ENCODE measurements around the gene LYPD6. TPM values are rescaled to one million over a fixed set of nuclear protein-coding genes. Genes with fewer than 3 reads are reported as not detected.

LYPD6 gene
- total RNA-seq, 4 donors from 2014 or later = 0.57 to 1.2 (median 0.80) TPM

GRCh38 chr2:149468636-149469035, 138.2 kb downstream of the LYPD6 start:
- TF ChIP-seq POLR2A (IDR thresholded peaks at IDR 0.05) (no peak), CTCF (IDR thresholded peaks at IDR 0.05) (no peak)
- Histone ChIP-seq H3K9me3 (no peaks in the 10 kb centered on the region), H3K4me3 (no peak overlapping the region), H3K27ac (no peak overlapping the region), H3K27me3 (no peaks in the 10 kb centered on the region), H3K4me1 (no peaks in the 10 kb centered on the region), H3K36me3 (no peaks in the 10 kb centered on the region)
- 71% methylated on average over 3 to 4 of the region's 4 CpGs for WGBS, 2 donors
- intact Hi-C loops (cut with DNase I) = no loop called here
- no peak for DNase-seq

- Histone ChIP-seq H3K4me3 (no peak overlapping the region), H3K27me3 (no peaks in the 10 kb centered on the region), H3K4me1 (no peaks in the 10 kb centered on the region), H3K27ac (no peak overlapping the region), H3K36me3 (no peaks in the 10 kb centered on the region), H3K9me3 (no peaks in the 10 kb centered on the region)
- intact Hi-C loops (cut with DNase I) = no loop called here
- 74 to 76% methylated on average over 6 to 7 of the region's 7 CpGs for WGBS, 2 donors
- DNase-seq = no peak
- TF ChIP-seq CTCF (IDR thresholded peaks at IDR 0.05) (no peak), POLR2A (IDR thresholded peaks at IDR 0.05) (no peak)
These were observed 139.7 kb downstream of the LYPD6 start for GRCh38 chr2:149470046-149470445.

GRCh38 chr2:149472413-149472812, 142.0 kb downstream of the LYPD6 start:
- intact Hi-C loops (cut with DNase I) = no loop called here
- TF ChIP-seq POLR2A (IDR thresholded peaks at IDR 0.05) = no peak
- no peak for TF ChIP-seq CTCF (IDR thresholded peaks at IDR 0.05)
- H3K36me3 ChIP-seq = no peaks in the 10 kb centered on the region
- DNase-seq = no peak
- no peaks in the 10 kb centered on the region for H3K4me1 ChIP-seq
- WGBS, 2 donors = 81 to 82% methylated on average over 2 of the region's 2 CpGs
- H3K9me3 ChIP-seq = no peaks in the 10 kb centered on the region
- no peak overlapping the region for H3K4me3 ChIP-seq
- H3K27ac ChIP-seq = no peak overlapping the region
- H3K27me3 ChIP-seq = no peaks in the 10 kb centered on the region

GRCh38 chr2:149473068-149473467, 142.7 kb downstream of the LYPD6 start:
- intact Hi-C loops (cut with DNase I) = no loop called here
- DNase-seq = no peak
- Histone ChIP-seq H3K4me1 (no peaks in the 10 kb centered on the region), H3K27me3 (no peaks in the 10 kb centered on the region), H3K4me3 (no peak overlapping the region), H3K27ac (no peak overlapping the region), H3K36me3 (no peaks in the 10 kb centered on the region), H3K9me3 (no peaks in the 10 kb centered on the region)
- 64 to 75% methylated on average over 1 of the region's 1 CpG for WGBS, 2 donors
- no peak for TF ChIP-seq CTCF (IDR thresholded peaks at IDR 0.05)
- no peak for TF ChIP-seq POLR2A (IDR thresholded peaks at IDR 0.05)

GRCh38 chr2:149473521-149473920, 143.1 kb downstream of the LYPD6 start:
- intact Hi-C loops (cut with DNase I) = no loop called here
- Histone ChIP-seq H3K27ac (no peak overlapping the region), H3K4me3 (no peak overlapping the region), H3K4me1 (no peaks in the 10 kb centered on the region), H3K27me3 (no peaks in the 10 kb centered on the region), H3K36me3 (no peaks in the 10 kb centered on the region), H3K9me3 (no peaks in the 10 kb centered on the region)
- no peak for TF ChIP-seq CTCF (IDR thresholded peaks at IDR 0.05)
- no peak for TF ChIP-seq POLR2A (IDR thresholded peaks at IDR 0.05)
- DNase-seq = no peak
